ENCODE measurements around the gene DIAPH1. TPM values are rescaled to one million over a fixed set of nuclear protein-coding genes. Genes with fewer than 3 reads are reported as not detected.

Gene DIAPH1
- total RNA-seq, 1 experiment from 2014 or later = 117 TPM

- Histone ChIP-seq H3K4me1 (ENCODE audit: insufficient read depth, low read length) (peaks cover 5% of the 10 kb centered on the region; the same call in 1 of the 2 replicates), H3K79me2 (ENCODE audit: insufficient read depth, low read length) (no peaks in the 10 kb centered on the region; the same call in 1 of the 2 replicates), H4K5ac (ENCODE audit: insufficient read length, low read depth, low read length) (no peak overlapping the region), H3K18ac (ENCODE audit: insufficient read length, low read depth, low read length) (no peak overlapping the region), H2AFZ (ENCODE audit: low read length) (no peak overlapping the region), H2BK5ac (ENCODE audit: insufficient read length, low read length) (no peak overlapping the region), H3K14ac (ENCODE audit: insufficient read depth, low read length) (no peak overlapping the region), H3K23me2 (ENCODE audit: insufficient read length, low read depth, low read length, poor library complexity, severe bottlenecking) (peaks cover 13% of the 10 kb centered on the region), H3T11ph (ENCODE audit: low read length) (no peak overlapping the region), H2AK5ac (ENCODE audit: insufficient read length, low read length) (no peak overlapping the region), H3K79me1 (ENCODE audit: insufficient read depth, low read depth, low read length, poor library complexity, severe bottlenecking) (no peaks in the 10 kb centered on the region), H4K20me1 (ENCODE audit: control insufficient read depth, insufficient read depth, insufficient read length) (no peaks in the 10 kb centered on the region), H3K4ac (ENCODE audit: low read depth, low read length) (no peak overlapping the region), H3K9ac (ENCODE audit: extremely low read depth, insufficient read length, low read length) (no peak overlapping the region), H3K27ac (ENCODE audit: insufficient read length, low read depth, low read length) (no peak overlapping the region), H2BK12ac (ENCODE audit: insufficient read length, low read depth, low read length) (no peak overlapping the region), H2BK20ac (ENCODE audit: low read depth, low read length, poor library complexity, severe bottlenecking) (no peak overlapping the region), H3K27me3 (ENCODE audit: insufficient read depth, low read length) (peaks cover 9% of the 10 kb centered on the region; the same call in 1 of the 2 replicates), H3K4me2 (ENCODE audit: insufficient read depth, insufficient read length, low read length) (no peak overlapping the region), H2BK15ac (ENCODE audit: low read depth, low read length) (no peak overlapping the region), H4K8ac (replicated peaks; ENCODE audit: insufficient read length, low read depth, low read length) (no peak overlapping the region), H3K23ac (ENCODE audit: insufficient read length, low read depth, low read length) (no peak overlapping the region), H2BK120ac (ENCODE audit: low read depth, low read length, poor library complexity, severe bottlenecking) (no peak overlapping the region), H4K91ac (ENCODE audit: insufficient read length, low read depth, low read length) (no peak overlapping the region), H3K56ac (ENCODE audit: insufficient read length, low read depth, low read length) (no peak overlapping the region), H3K9me3 (ENCODE audit: control insufficient read depth, low read depth, low read length) (no peaks in the 10 kb centered on the region)
- peaks cover 16 to 22% (median 16%) of the 10 kb centered on the region in 3 experiments; a peak in 6 of 7 replicates for H3K36me3 Mint-ChIP-seq (ENCODE audit: insufficient read depth in 1 of 3, low read depth in 3 of 3)
- peaks cover 39 to 43% of the 10 kb centered on the region in 2 experiments for H3K4me1 Mint-ChIP-seq
- no peak for DNase-seq
- H3K27me3 Mint-ChIP-seq (ENCODE audit: low read depth) = peaks cover 23% of the 10 kb centered on the region
- H3K4me3 Mint-ChIP-seq = no peak overlapping the region; a peak in 1 of 5 replicates
- WGBS (ENCODE audit: extremely low coverage, insufficient read length, low lambda C conversion rate) = no CpG with 5 or more reads among the region's 7 CpGs
- no peak overlapping the region for H3K27ac Mint-ChIP-seq
- H3K9me3 Mint-ChIP-seq = no peaks in the 10 kb centered on the region
- TF ChIP-seq, protein P1, sequence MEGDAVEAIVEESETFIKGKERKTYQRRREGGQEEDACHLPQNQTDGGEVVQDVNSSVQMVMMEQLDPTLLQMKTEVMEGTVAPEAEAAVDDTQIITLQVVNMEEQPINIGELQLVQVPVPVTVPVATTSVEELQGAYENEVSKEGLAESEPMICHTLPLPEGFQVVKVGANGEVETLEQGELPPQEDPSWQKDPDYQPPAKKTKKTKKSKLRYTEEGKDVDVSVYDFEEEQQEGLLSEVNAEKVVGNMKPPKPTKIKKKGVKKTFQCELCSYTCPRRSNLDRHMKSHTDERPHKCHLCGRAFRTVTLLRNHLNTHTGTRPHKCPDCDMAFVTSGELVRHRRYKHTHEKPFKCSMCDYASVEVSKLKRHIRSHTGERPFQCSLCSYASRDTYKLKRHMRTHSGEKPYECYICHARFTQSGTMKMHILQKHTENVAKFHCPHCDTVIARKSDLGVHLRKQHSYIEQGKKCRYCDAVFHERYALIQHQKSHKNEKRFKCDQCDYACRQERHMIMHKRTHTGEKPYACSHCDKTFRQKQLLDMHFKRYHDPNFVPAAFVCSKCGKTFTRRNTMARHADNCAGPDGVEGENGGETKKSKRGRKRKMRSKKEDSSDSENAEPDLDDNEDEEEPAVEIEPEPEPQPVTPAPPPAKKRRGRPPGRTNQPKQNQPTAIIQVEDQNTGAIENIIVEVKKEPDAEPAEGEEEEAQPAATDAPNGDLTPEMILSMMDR (conservative IDR thresholded peaks at IDR 0.05) = no peak
These were observed 131.7 kb downstream of the DIAPH1 start for GRCh38 chr5:141487131-141487530.

Measured in H9 (cell line).